Measurements from ENCODE around the gene HIBCH.
"Not testable (repeated sequence)": the region's sequence is repeated elsewhere in the genome, so short reads cannot be mapped to it uniquely, and the experiment has no call there.

Gene HIBCH

DNA sequence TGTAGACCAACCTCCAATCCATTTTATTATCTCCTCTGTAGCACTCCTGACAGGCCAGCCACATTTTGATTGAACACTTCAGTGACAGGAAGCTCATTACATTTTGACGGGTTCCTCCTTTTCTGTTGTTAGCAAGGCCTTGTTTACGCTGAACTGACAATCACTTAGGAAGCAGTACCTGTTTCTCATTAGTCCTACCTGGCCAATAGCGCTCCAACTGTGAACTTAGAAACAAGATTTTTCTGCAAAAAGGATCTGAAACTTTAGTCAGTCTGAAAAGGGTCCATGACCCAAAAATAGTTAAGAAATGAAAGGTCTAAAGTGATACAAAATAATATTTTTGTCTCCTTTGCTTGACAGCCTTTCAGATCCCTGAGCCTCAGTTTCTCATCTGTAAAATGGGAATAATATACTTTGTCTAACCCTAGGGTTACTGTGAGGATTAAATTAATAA lies 137.5 kb downstream of the HIBCH start:
- DNase-seq: no peak

DNA sequence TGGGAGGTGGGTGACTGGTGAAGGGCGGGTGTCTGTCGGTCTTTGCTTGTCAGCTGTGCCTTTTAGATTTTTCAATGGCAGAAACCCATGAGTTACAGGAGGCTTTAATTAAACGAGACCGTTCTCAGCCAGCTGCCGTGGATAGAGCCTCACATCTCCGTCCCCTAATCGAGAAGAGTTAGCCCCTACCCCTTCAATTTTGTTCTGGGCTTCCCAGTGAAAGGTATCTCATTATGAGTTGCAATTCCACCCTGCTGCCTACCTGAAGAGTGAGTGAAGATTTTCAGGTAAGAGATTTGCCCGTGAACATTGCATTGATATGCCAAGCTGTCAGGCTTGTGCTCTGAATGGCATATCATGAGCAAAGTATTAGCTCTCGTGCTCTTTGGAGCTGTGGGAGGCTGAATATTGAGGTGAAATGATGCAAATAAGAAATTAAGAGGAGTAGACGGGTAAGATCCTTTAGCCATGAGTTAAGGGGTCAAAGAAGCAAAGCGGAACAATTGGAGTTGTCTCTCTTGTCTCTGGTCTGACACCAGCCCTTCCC lies 138.4 kb downstream of the HIBCH start:
- no peak for DNase-seq

DNA sequence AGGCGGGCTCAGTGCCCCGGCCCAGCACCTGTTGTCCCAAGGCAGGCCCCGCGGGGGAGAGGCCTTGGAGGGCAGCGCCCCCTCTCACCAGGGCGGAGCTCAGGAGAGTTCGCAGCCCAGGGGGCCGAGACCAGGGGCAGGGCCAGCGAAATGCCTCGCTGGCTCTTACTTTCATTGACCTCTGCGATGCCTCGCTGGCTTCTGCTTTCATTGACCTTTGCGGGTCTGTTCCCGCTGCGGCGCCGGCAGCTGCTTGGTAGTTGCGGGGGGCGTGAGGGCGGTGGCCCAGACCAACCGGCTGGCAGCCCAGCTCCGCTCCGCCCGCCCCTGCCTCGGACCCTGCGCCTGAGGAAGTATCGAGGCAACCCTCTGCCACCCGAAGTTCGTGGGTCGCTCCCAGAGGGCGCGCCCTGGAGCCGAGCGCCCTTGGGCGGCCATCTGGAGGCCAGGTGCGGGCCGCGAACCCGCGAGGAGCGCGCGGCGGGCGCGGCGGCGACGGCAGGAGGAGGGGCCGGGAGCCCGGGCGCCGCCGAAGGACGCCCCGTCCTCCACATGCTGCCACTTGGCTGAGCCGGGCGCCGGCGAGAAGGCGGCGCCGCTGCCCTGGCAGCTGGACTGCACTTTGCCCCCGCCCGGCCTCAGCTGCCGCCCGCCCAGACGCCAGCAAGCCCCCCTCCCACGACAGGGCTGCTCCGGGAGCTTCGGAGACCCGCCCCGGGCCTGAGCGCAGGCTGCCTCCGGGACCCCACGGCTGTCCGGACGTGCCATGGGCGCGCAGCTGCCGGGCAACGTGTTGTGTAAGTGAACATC lies 139.1 kb downstream of the HIBCH start:
- no peak for DNase-seq

DNA sequence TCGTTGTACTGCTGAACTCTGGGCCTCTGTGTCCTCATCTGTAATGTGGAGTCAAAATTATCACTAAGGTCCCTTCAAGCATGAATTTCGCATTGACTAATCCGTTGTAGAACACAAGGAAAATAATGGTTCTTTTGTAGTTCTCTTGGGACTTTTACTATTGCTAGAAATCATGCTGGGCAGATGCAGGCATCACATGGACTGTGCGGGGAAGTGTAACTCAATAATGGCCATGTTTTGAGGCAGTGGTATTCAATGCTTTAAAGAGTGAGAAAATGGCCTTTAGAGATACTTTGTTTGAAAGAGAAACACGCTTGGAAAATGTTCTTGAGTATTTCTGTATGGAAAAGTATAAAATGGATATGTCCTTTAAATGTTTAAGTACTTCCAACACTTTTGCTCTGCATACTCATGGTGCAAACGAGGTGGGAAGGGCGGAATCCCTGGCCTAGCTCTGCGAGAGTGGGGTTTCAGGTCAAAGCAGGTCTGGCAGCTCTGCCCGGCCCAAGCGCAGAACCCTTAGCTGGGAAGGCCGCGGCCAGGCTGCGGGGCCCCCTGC lies 139.8 kb downstream of the HIBCH start:
- DNase-seq: no peak

GRCh38 chr2:190178066-190178722 lies 141.4 kb downstream of the HIBCH start:
- no peak for DNase-seq

DNA sequence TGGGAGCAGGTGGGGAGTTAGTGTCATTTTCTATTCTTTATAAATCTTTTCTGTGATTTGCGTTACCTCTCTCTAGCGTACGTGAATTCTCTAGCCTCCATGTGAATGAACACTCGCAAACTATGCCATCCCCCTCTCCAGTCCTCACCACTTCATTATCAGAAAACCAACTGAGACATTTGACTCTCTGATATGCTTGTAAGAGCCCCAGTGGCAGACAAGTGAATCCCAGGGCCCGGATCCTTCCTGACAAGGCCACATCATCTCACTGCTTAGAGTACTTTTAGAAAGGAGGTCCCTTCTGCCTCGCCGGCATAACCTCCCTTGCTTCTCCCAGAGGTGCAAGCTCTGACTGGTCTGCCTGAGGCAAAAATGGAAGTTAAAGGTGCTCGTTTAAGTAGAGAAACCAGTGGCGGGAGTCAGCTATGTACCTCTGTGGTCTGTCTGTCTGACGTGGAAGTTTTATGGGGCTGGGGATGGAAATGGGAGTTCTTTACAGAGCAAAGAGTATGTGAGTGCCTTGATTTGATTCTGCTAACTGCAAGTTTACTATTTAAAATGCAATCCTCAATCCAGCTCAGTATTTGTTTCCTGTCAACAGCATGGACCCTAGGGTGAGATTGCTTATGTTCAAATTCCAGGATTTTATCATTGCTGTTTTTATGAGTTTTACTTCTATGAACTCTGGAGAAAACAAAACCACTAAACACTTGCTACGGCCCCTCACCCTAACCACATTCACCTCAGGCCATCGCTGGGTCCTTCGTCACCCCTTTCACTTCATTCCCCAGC lies 142.2 kb downstream of the HIBCH start:
- no peak for DNase-seq

GRCh38 chr2:190173392-190173791 lies 146.2 kb downstream of the HIBCH start:
- DNase-seq: no peak

- no peak for DNase-seq
Measured at GRCh38 chr2:190170673-190171072, 149.0 kb downstream of the HIBCH start.

- no peak for DNase-seq
Measured at GRCh38 chr2:190169221-190170072, 150.2 kb downstream of the HIBCH start.

DNA sequence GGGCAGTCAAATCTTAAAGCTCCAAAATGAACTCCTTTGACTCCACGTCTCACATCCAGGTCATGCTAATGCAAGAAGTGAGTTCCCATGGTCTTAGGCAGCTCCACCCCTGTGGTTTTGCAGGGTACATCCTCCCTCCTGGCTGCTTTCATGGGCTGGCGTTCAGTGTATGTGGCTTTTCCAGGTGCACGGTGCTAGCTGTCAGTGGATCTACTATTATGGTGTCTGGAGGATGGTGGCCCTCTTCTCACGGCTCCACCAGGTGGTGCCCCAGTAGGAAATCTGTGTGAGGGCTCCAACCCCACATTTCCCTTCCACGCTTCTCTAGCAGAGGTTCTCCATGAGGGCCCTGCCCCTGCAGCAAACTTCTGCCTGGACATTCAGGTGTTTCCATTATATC lies 151.9 kb downstream of the HIBCH start:
- no peak for DNase-seq

- DNase-seq: no peak
Measured at GRCh38 chr2:190165491-190165890, 154.1 kb downstream of the HIBCH start.

- no peak for DNase-seq
Measured at GRCh38 chr2:190162851-190163250, 156.8 kb downstream of the HIBCH start.

DNA sequence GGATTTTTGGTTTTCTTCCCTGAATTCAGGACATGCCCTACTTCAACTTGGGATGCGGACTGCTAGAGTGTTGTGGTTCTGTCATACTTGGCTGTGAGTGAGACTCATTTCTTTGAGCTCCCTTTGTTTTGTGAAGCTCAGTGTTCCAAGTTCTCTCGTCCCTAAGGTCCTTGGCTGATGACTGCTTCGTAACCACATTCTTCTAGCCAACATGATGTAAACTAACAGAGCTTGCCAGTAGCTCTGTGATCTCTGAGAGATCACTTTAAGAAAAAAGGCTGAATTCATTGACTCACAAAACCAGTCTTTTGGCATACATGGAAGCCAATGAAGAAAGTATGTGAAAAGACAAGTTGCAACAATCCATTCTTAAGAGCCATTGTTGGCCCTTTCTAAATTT lies 160.2 kb downstream of the HIBCH start:
- DNase-seq: no peak

DNA sequence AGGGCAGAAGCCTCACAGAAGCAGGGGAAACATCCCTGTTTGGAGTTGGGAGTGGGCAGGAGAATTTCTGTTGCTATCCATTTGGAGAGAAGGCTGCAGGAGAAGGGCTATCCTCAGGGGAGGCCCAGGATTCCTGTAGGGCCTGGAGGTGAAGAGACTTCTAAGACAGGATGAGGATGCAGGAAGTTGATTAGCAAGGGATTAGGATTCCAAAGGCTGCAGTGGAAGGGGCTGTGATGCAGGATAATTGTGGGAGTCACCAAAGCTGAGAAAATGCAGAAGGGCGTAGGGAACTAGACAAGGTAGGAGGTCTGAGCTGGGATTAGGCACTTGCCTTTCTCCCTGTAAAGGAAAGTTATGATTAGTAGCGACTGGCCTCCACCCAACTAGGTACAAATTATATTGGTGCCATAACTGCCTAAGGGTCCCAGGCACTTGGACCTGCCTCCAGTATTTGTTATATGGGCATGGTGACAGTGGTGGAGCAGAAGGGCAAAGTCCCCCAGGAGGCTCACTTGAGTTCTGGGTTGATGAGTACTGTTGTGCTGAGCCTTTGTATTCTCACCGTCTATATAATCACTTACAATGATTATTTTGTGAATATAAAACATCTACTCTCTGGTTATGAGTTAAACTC lies 160.7 kb downstream of the HIBCH start:
- DNase-seq: no peak

DNA sequence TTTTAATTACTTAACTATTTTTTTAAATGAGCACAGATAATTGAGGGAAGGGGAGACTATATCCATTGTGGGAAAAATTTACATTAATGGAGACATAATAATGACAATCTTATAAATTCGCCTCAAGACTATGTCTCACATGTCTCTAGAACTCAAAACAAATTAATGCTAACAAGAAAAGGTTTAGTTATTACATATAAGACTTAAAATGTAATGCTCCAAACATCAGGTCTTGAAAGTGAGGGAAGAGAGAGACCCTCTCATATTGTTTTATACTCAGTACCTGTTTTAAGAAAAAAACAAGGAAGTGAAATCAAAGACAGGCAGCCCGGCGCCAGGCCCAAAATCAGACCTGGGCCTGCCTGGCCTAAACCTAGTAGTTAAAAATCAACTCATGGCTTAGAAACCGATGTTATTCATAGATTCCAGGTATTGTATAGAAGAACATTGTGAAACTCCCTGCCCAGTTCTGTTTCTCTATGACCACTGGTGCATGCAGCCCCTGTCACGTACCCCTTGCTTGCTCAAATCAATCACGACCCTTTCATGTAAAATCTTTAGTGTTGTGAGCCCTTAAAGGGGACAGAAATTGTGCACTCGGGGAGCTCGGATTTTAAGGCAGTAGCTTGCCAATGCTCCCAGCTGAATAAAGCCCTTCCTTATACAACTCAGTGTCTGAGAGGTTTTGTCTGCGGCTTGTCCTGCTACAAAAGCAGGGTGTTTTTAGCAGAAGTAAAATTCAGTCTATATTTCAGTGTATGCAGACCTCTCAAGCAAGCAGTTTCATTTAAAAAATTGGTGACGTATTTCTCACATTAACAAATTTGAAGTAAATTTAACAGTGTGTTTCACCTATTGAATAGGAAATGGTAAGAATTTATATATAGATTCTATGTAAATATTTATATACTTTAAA lies 161.8 kb downstream of the HIBCH start:
- not testable (repeated sequence) for DNase-seq

- DNase-seq: no peak
Measured at GRCh38 chr2:190156530-190157212, 163.0 kb downstream of the HIBCH start.

Data from cerebellar nuclear complex (tissue), 1 donor.